H1 (cell line): ENCODE results near the gene ZFAND3. TPM values are rescaled to one million over a fixed set of nuclear protein-coding genes. Genes with fewer than 3 reads are reported as not detected.

Experiments used
- CTCF ChIA-PET: fragments of 300-600 bp; sonication (Branson Sonifier 250); formaldehyde crosslinking; loops from one replicate; lab custom pipeline; 2021; ENCODE audit not compliant: partially characterized antibody; lab: Charles Lee
- POLR2A ChIA-PET: fragments of 300-600 bp; sonication (Branson Sonifier 250); formaldehyde crosslinking; loops from one replicate; lab custom pipeline; 2021; ENCODE audit warnings: inconsistent platforms; ENCODE audit not compliant: partially characterized antibody; lab: Charles Lee
- DNase-seq, 2 experiments: peaks; one replicate each; pipeline versions ENCODE4 v3.0.0 to v3.0.0-alpha.2; 2010 to 2022; ENCODE audit warnings: low spot score in 2 of 2, low read depth in 1 of 2, mixed read lengths in 1 of 2
- FAIRE-seq: peaks from 2 replicates; lab custom pipeline; 2011; peaks lifted over from hg19 to GRCh38; lab: Jason Lieb, UNC
- H2AFZ ChIP-seq: 2 replicates; pipeline ENCODE4 v1.8.1; 2012; ENCODE audit warnings: low read length, inconsistent platforms
- H2AK5ac ChIP-seq: 2 replicates; pipeline ENCODE4 v1.6.1; 2013; ENCODE audit warnings: low read depth, low read length
- H2BK120ac ChIP-seq: replicated peaks from 2 replicates; pipeline ENCODE3; 2013; ENCODE audit warnings: low read depth, low read length, inconsistent platforms
- H2BK12ac ChIP-seq: 2 replicates; pipeline ENCODE4 v1.6.1; 2013; ENCODE audit warnings: low read depth, low read length
- H2BK15ac ChIP-seq: 2 replicates; pipeline ENCODE4 v1.6.1; 2013; ENCODE audit warnings: low read length
- H2BK20ac ChIP-seq: 2 replicates; pipeline ENCODE4 v1.6.1; 2013; ENCODE audit warnings: low read length
- H2BK5ac ChIP-seq: 2 replicates; pipeline ENCODE4 v1.6.1; 2013; ENCODE audit warnings: low read depth, low read length
- H3K14ac ChIP-seq: 2 replicates; pipeline ENCODE4 v1.6.1; 2013; ENCODE audit warnings: inconsistent platforms; ENCODE audit not compliant: insufficient read length
- H3K18ac ChIP-seq: 2 replicates; pipeline ENCODE4 v1.6.1; 2013; ENCODE audit warnings: low read length; ENCODE audit errors: extremely low read depth
- H3K23ac ChIP-seq: 2 replicates; pipeline ENCODE4 v1.6.1; 2013; ENCODE audit warnings: inconsistent platforms; ENCODE audit not compliant: insufficient read length
- H3K23me2 ChIP-seq: 2 replicates; pipeline ENCODE4 v1.6.1; 2013; ENCODE audit warnings: low read depth, low read length
- H3K27ac ChIP-seq: 2 replicates; pipeline ENCODE4 v1.6.1; 2011; ENCODE audit warnings: low read depth, low read length, inconsistent platforms
- H3K27me3 ChIP-seq, 4 experiments: replicated peaks in 1 of 4; 1 replicate in 1 of 4; 2 replicates in 3 of 4; pipeline versions ENCODE4 v1.6.1 to v1.8.1; 2011 to 2013; ENCODE audit warnings: low read length in 3 of 4, mild to moderate bottlenecking in 3 of 4, inconsistent platforms in 2 of 4, mixed read lengths in 2 of 4, moderate library complexity in 1 of 4; ENCODE audit not compliant: control insufficient read depth in 3 of 4, insufficient read depth in 3 of 4; ENCODE audit errors: extremely low read depth in 1 of 4
- H3K36me3 ChIP-seq, 4 experiments: 2 replicates each; pipeline versions ENCODE4 v1.6.1 to v1.8.1; 2011 to 2013; ENCODE audit warnings: mild to moderate bottlenecking in 4 of 4, low read length in 3 of 4, moderate library complexity in 2 of 4, control low read depth in 1 of 4, inconsistent platforms in 1 of 4; ENCODE audit not compliant: insufficient read depth in 4 of 4, control insufficient read depth in 2 of 4
- H3K4ac ChIP-seq: replicated peaks from 2 replicates; pipeline ENCODE3; 2013; ENCODE audit warnings: low read length, low read depth, mixed read lengths, inconsistent platforms; ENCODE audit not compliant: insufficient read length
- H3K4me1 ChIP-seq, 4 experiments: replicated peaks in 1 of 4; 1 replicate in 1 of 4; 2 replicates in 3 of 4; pipeline versions ENCODE4 v1.6.1 to v1.8.1; 2011 to 2013; ENCODE audit warnings: low read length in 3 of 4, inconsistent platforms in 2 of 4, mixed read lengths in 1 of 4; ENCODE audit not compliant: insufficient read depth in 4 of 4, control insufficient read depth in 3 of 4
- H3K4me2 ChIP-seq, 2 experiments: 2 replicates each; pipeline versions ENCODE4 v1.6.1 to v1.8.1; 2011 to 2013; ENCODE audit warnings: low read depth in 2 of 2, low read length in 2 of 2, control low read depth in 1 of 2, inconsistent platforms in 1 of 2, mild to moderate bottlenecking in 1 of 2; ENCODE audit not compliant: insufficient read depth in 1 of 2
- H3K4me3 ChIP-seq, 4 experiments: fragments of 200-600, 300-600 bp in 1 of 4; sonication (generic), shearing (Covaris generic), sonication (Bioruptor Twin) in 1 of 4; 2 replicates each; pipeline versions ENCODE4 v1.5.1 to v1.8.1; 2011 to 2016; ENCODE audit warnings: low read length in 4 of 4, low read depth in 3 of 4, control low read depth in 2 of 4, inconsistent platforms in 2 of 4, mild to moderate bottlenecking in 2 of 4, mixed read lengths in 1 of 4, moderate library complexity in 1 of 4; ENCODE audit not compliant: insufficient read depth in 2 of 4; ENCODE audit errors: extremely low read depth in 1 of 4
- H3K56ac ChIP-seq: replicated peaks from 2 replicates; pipeline ENCODE3; 2013; ENCODE audit warnings: low read depth, mild to moderate bottlenecking, mixed read lengths, low read length, inconsistent platforms; ENCODE audit not compliant: insufficient read length
- H3K79me1 ChIP-seq: 2 replicates; pipeline ENCODE4 v1.6.1; 2013; ENCODE audit warnings: low read depth, low read length, control low read depth
- H3K79me2 ChIP-seq, 2 experiments: 2 replicates each; pipeline versions ENCODE4 v1.6.1 to v1.8.1; 2012 to 2013; ENCODE audit warnings: low read length in 2 of 2, mild to moderate bottlenecking in 2 of 2, inconsistent platforms in 1 of 2; ENCODE audit not compliant: insufficient read depth in 2 of 2, control insufficient read depth in 1 of 2
- H3K9ac ChIP-seq, 4 experiments: replicated peaks in 1 of 4; 1 replicate in 1 of 4; 2 replicates in 3 of 4; pipeline versions ENCODE4 v1.6.1 to v1.8.1; 2011 to 2013; ENCODE audit warnings: low read depth in 3 of 4, low read length in 3 of 4, control low read depth in 2 of 4, mild to moderate bottlenecking in 2 of 4, moderate library complexity in 2 of 4, inconsistent platforms in 1 of 4; ENCODE audit errors: extremely low read depth in 1 of 4
- H3K9me3 ChIP-seq, 2 experiments: 2 replicates each; pipeline versions ENCODE4 v1.6.1 to v1.8.1; 2012 to 2013; ENCODE audit warnings: mild to moderate bottlenecking in 2 of 2, moderate library complexity in 2 of 2, control low read depth in 1 of 2, inconsistent platforms in 1 of 2, low read depth in 1 of 2, low read length in 1 of 2, mixed read lengths in 1 of 2; ENCODE audit not compliant: insufficient read depth in 2 of 2
- H4K20me1 ChIP-seq, 2 experiments: replicated peaks in 1 of 2; 2 replicates each; pipeline versions ENCODE3 to v1.8.1; 2011 to 2013; ENCODE audit warnings: inconsistent platforms in 2 of 2, low read length in 2 of 2, mild to moderate bottlenecking in 1 of 2; ENCODE audit not compliant: insufficient read depth in 2 of 2, control insufficient read depth in 1 of 2
- H4K5ac ChIP-seq: 2 replicates; pipeline ENCODE4 v1.6.1; 2013; ENCODE audit warnings: low read length, low read depth, mixed read lengths, inconsistent platforms; ENCODE audit not compliant: insufficient read length
- H4K8ac ChIP-seq: 2 replicates; pipeline ENCODE4 v1.8.0; 2013; ENCODE audit warnings: mild to moderate bottlenecking, moderate library complexity, low read length, inconsistent platforms; ENCODE audit not compliant: insufficient read depth; ENCODE audit errors: extremely low read depth
- H4K91ac ChIP-seq: replicated peaks from 2 replicates; pipeline ENCODE3; 2013; ENCODE audit warnings: low read length, mixed read lengths, inconsistent platforms; ENCODE audit not compliant: insufficient read length
- ASH2L ChIP-seq: fragments of 200-600, 300-600 bp; sonication (generic); IDR thresholded peaks from one replicate; pipeline ENCODE4 v1.7.1; 2017; ENCODE audit warnings: low read length
- ATF3 ChIP-seq: IDR thresholded peaks from 2 replicates; pipeline ENCODE4 v1.6.1; 2011; ENCODE audit warnings: low read depth, mild to moderate bottlenecking, low read length; ENCODE audit not compliant: insufficient read depth
- BACH1 ChIP-seq: IDR thresholded peaks from 2 replicates; pipeline ENCODE4 v1.6.1; 2012; ENCODE audit warnings: low read length, improper control_type of control experiment
- BCL11A ChIP-seq, 2 experiments: IDR thresholded peaks; one replicate each; pipeline ENCODE4 v1.6.1; 2011; ENCODE audit warnings: low read depth in 2 of 2, low read length in 2 of 2, mild to moderate bottlenecking in 2 of 2
- CHD2 ChIP-seq: IDR thresholded peaks from 2 replicates; pipeline ENCODE4 v1.6.1; 2012; ENCODE audit warnings: low read length, improper control_type of control experiment
- E2F6 ChIP-seq: IDR thresholded peaks from 2 replicates; pipeline ENCODE4 v1.6.1; 2012; ENCODE audit warnings: inconsistent platforms
- KDM5A ChIP-seq: fragments of 200-600 bp; IDR thresholded peaks from 2 replicates; pipeline ENCODE4 v1.7.1; 2012; ENCODE audit warnings: mild to moderate bottlenecking, low read length, inconsistent platforms, mixed read lengths
- MAFK ChIP-seq: IDR thresholded peaks from 2 replicates; pipeline ENCODE4 v1.6.1; 2012; ENCODE audit warnings: low read depth, mild to moderate bottlenecking, improper control_type of control experiment, low read length
- NRF1 ChIP-seq: IDR thresholded peaks from 2 replicates; pipeline ENCODE4 v1.6.1; 2011; ENCODE audit warnings: mild to moderate bottlenecking, low read depth, low read length, improper control_type of control experiment
- PHF8 ChIP-seq: fragments of 200-600 bp; sonication (generic); conservative IDR thresholded peaks from 2 replicates; pipeline ENCODE4 v1.7.1; 2012; ENCODE audit warnings: low read depth, mild to moderate bottlenecking, inconsistent platforms, low read length, moderate library complexity
- SRF ChIP-seq: IDR thresholded peaks from 2 replicates; pipeline ENCODE4 v1.6.1; 2011; ENCODE audit warnings: mild to moderate bottlenecking, low read depth, low read length, moderate library complexity
- TBP ChIP-seq: IDR thresholded peaks from 2 replicates; pipeline ENCODE4 v1.6.1; 2011; ENCODE audit warnings: low read depth, low read length, improper control_type of control experiment
- TCF12 ChIP-seq: IDR thresholded peaks from 2 replicates; pipeline ENCODE4 v1.6.1; 2011; ENCODE audit warnings: low read depth, mild to moderate bottlenecking, low read length
- WGBS, 2 experiments: shearing (Covaris generic) in 1 of 2; methylation state at CpG; one replicate each; pipeline versions ENCODE4 v1.1.6 to v1.1.7; 2013 to 2015; ENCODE audit warnings: low lambda C conversion rate in 2 of 2, mixed read lengths in 2 of 2, inconsistent platforms in 1 of 2, low coverage in 1 of 2, missing lambda C conversion rate in 1 of 2; ENCODE audit not compliant: insufficient replicate concordance in 2 of 2, insufficient coverage in 1 of 2, insufficient read length in 1 of 2; ENCODE audit errors: extremely low coverage in 1 of 2, missing lambda C conversion rate in 1 of 2; 5-methylcytosine and 5-hydroxymethylcytosine counted together
- polyA plus RNA-seq, 7 experiments: library from polyadenylated mRNA; depleted of rRNA in 3 of 7; stranded (reverse) in 5 of 7; unstranded in 2 of 7; fragments of >200 nt in 5 of 7; fragments of 200-250 nt in 2 of 7; gene quantifications; 1 replicate in 5 of 7; 2 replicates in 1 of 7; 4 replicates in 1 of 7; pipeline versions ENCODE4 v1.2.1 to v1.2.3, GENCODE V29; 2011 to 2013; ENCODE audit warnings: missing spikeins in 2 of 7, mixed read lengths in 2 of 7
- total RNA-seq: library from RNA; stranded (reverse); fragmentation: NEBNext Ultra II Directional; extraction: Animal tissue kit (Norgen Biotek cat#: 25700); gene quantifications from 2 replicates; pipeline ENCODE4 v1.2.1, GENCODE V29; 2021

Gene ZFAND3
- total and polyA plus RNA-seq, 2 of the 8 experiments (the other 6 are each of a cell fraction or from before 2014, with no cell fraction given), result 13.0 to 51.3 TPM

- H3K9ac ChIP-seq, result no peak overlapping the region
- DNase-seq (no peak), FAIRE-seq (no peak)
- H3K79me1 ChIP-seq, result no peaks in the 10 kb centered on the region
- no peak overlapping the region for H4K91ac ChIP-seq
- no peak overlapping the region for H3K56ac ChIP-seq
- no peak overlapping the region for H3K4me3 ChIP-seq
- H3K79me2 ChIP-seq, result no peaks in the 10 kb centered on the region
- H3K23ac ChIP-seq, result no peak overlapping the region
- no peak overlapping the region for H4K5ac ChIP-seq
- no peaks in the 10 kb centered on the region for H3K27me3 ChIP-seq
- H3K4me1 ChIP-seq, result no peaks in the 10 kb centered on the region
- H3K18ac ChIP-seq, result no peak overlapping the region
- H3K36me3 ChIP-seq, result no peaks in the 10 kb centered on the region
- no peak overlapping the region for H3K4me2 ChIP-seq
- no peak overlapping the region for H2BK5ac ChIP-seq
- H2BK12ac ChIP-seq, result no peak overlapping the region
- H4K8ac ChIP-seq, result no peak overlapping the region
- no peak overlapping the region for H2BK15ac ChIP-seq
- no peaks in the 10 kb centered on the region for H4K20me1 ChIP-seq
- H3K23me2 ChIP-seq, result no peaks in the 10 kb centered on the region
- H3K14ac ChIP-seq, result no peak overlapping the region
- ChIA-PET POLR2A (no interaction called here), CTCF (interaction anchor here (1.0 to 1.9 kb wide), 3 partner anchors 10 to 368 kb away, joined by 3 to 7 read pairs (median 3); no protein-coding TSS in a partner anchor)
- H2BK120ac ChIP-seq, result no peak overlapping the region
- TF ChIP-seq E2F6, result no peak
- no peak for TF ChIP-seq TBP
- no peak for TF ChIP-seq TCF12
- TF ChIP-seq SRF, result no peak
- TF ChIP-seq KDM5A, result no peak
- no peak for TF ChIP-seq PHF8
- TF ChIP-seq NRF1, result no peak
- no peak for TF ChIP-seq BACH1
- no peak for TF ChIP-seq ASH2L
- TF ChIP-seq CHD2, result no peak
- no peak for TF ChIP-seq MAFK
- TF ChIP-seq ATF3, result no peak
- TF ChIP-seq BCL11A (IDR thresholded peaks at IDR 0.05; ENCODE audit: low read depth in 2 of 2, low read length in 2 of 2), result no peak
- H2AFZ ChIP-seq, result no peak overlapping the region
- H3K27ac ChIP-seq, result no peak overlapping the region
- H2BK20ac ChIP-seq, result no peak overlapping the region
- H3K9me3 ChIP-seq, result no peaks in the 10 kb centered on the region
- H3K4ac ChIP-seq, result no peak overlapping the region
- no peak overlapping the region for H2AK5ac ChIP-seq
- 74% methylated on average over 1 of the region's 1 CpG; no CpG with 5 or more reads in 1 of the 2 experiments for WGBS, 2 experiments
Observed at GRCh38 chr6:38100380-38100779, 280.9 kb downstream of the ZFAND3 start.
